SH-SY5Y (cell line): Measurements from ENCODE around the gene AIF1L.

Experiments used
- GATA2 ChIP-seq: IDR thresholded peaks from 2 replicates; pipeline ENCODE4 v1.6.1; 2011; ENCODE audit warnings: mild to moderate bottlenecking, low read depth, low read length
- GATA3 ChIP-seq: IDR thresholded peaks from 2 replicates; pipeline ENCODE4 v1.6.1; 2011; ENCODE audit warnings: low read depth, mild to moderate bottlenecking, low read length, moderate library complexity

DNA sequence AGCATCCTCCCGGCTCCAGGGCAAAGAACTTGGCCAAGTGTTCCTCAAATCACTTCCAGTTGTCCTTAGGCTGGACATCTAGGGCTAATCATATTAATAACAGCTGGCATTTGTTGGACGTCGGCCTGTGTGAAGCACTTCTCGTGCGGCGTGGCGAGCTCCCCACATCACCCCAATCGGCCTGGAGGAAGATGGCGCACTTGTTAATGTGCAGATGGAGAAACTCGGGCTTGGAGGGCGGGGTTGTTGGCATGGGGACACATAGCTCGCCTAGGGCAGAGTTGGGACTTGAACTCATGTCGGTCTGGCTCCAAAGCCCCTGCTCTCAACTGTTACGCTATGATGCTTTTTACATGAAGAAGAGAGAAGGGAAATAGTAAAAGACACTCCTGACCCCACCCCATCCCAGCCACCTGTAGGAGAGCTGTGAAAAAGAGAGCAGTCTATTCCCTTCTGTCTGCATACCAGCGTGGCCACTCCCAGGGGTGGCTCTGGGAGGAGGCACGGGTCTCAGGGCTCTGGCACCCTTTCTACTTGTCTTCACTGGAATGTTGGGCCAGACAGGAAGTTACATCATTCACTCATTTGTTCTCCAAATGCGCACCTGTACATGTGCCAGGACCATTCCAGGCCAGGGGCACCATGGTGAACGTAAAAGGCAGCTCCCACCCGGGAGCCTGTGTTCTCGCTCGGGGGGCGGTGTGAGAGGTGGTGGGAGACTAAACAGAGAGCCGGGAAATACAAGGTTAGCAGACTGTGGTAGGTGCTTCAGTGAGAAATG, 16.2 kb downstream of the AIF1L start:
- TF ChIP-seq GATA3 (no peak), GATA2 (no peak)
